NCI-H2171 (cell line): Measurements from ENCODE around the gene SHC4.
"Not testable (repeated sequence)": the region's sequence is repeated elsewhere in the genome, so short reads cannot be mapped to it uniquely, and the experiment has no call there.

Source experiments
- DNase-seq: peaks from one replicate; lab custom pipeline; 2025; lab: John Stamatoyannopoulos, UW

The SHC4 gene

GRCh38 chr15:48883699-48884098 is 80.0 kb downstream of the SHC4 start:
- DNase-seq: no peak

GRCh38 chr15:48880070-48880634 is 83.6 kb downstream of the SHC4 start:
- DNase-seq: no peak

DNA sequence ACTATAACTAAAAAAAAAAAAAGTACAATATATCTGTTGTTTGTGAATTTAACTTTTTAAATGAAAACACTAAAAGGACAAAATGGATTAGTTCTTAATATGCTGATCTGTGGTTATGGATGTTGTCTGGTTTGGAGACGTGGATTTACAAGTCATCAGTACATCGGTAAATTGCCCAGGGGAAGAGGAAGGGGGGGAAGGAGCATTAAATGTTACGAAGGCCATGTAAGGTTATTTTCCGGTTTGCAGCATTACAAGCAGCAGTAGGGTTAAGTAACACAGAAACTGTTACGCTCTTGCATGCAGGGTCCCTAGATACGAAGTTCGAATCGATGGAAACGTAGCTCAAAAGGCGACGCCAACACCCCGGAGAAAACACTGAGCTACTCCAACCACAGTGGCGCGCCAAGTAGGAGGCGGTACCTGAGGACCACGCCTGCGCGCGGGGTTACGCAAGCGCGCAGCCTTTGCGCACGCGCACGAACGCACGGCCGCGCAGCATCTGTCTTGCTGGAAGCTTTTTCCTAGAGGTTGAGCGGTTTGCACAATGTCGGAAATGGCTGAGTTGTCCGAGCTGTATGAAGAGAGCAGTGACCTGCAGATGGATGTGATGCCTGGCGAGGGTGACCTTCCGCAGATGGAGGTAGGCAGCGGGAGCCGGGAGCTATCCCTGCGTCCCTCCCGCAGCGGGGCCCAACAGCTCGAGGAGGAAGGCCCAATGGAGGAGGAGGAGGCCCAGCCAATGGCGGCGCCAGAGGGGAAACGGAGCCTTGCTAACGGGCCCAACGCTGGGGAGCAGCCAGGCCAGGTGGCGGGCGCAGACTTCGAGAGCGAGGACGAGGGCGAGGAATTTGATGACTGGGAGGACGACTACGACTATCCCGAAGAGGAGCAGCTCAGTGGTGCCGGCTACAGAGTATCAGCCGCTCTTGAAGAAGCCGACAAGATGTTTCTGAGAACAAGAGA is 85.8 kb downstream of the SHC4 start, which contains the start of gene EID1:
EID1 (plus strand) TSS at position 505 of the 966 bp plus-strand sequence; CDS start at position 548, 43 bp downstream.
- DNase-seq: peak; percentile 95

- DNase-seq: no peak
Measured at GRCh38 chr15:48876057-48876456, 87.7 kb downstream of the SHC4 start.

- DNase-seq: no peak
Measured at GRCh38 chr15:48875241-48875960, 88.3 kb downstream of the SHC4 start.

- DNase-seq: no peak
Measured at GRCh38 chr15:48872632-48873031, 91.1 kb downstream of the SHC4 start.

GRCh38 chr15:48871542-48871941 is 92.2 kb downstream of the SHC4 start:
- DNase-seq: no peak

- no peak for DNase-seq
Measured at GRCh38 chr15:48869966-48870365, 93.8 kb downstream of the SHC4 start.

DNA sequence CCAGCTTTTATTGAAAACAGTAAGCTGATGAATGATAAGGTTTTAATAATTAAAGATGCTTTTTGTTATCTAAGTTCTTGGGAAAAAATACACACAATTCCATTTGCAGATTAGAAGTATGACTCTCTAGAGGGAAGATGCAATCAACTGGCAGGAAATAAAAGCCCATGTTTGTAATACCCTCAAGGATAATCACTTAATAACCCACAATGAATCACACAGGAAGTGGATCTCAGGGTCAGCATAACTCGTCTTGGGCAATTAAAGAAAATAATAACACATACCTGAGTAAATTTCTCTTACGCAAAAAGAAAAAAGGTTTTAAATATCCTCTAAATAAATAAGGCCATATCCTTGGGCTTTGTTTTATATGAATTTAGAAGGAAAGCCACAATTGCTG is 95.2 kb downstream of the SHC4 start:
- no peak for DNase-seq

GRCh38 chr15:48868023-48868422 is 95.7 kb downstream of the SHC4 start:
- DNase-seq: no peak

GRCh38 chr15:48866141-48866563 is 97.6 kb downstream of the SHC4 start:
- DNase-seq: no peak

DNA sequence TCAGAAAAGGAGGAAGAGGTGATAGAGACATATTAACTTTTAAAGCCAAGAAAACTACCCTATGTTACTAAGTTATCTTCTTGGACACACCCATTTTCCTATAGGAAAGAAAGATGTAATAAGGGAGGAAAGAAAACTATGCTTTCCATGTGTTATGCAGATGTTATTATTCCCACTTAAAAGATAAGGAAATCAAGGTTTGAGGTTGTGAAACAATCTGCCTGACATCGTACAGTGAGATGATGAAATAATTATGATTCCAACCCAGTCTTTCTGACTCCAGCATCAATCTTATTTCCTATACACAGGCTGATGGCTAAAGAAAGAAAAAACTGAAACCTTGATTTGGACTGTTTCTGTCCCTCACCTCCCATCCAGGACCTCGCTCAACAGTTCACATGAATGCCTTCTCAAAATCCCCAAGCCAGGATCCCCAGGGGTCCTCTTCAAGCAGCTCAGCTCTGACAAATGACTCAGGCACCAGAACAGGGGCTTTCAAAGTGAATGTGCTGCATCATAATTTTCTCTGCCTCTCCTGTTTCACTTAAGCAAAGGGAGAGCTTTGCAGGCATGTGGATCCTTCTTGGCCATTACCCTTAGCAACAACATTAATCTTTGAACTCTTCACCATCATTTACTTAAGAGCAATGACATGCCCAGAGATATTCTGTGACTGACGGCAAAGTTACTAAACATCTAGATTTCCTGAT is 98.2 kb downstream of the SHC4 start:
- no peak for DNase-seq

DNA sequence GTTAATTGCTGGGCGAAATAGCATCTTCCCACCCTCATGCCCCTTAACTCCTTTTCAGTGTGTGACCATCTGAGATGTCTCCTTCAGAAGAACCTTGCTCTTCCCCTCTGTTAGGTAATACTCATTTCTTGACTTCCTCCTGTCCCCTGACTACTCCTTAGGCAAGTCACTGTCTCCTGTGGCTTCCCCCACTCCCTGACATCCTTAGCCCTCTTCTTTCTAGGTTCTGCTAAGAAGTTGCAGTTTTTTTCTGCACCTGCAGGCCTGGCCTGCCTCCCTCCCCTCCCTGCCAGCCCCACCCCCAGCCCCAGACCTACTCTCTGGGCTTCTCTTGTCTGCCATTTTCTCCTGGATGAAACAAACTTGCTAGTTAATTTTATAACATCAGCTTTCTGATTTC is 101.0 kb downstream of the SHC4 start:
- no peak for DNase-seq

GRCh38 chr15:48861813-48862431 is 101.8 kb downstream of the SHC4 start:
- DNase-seq: peak; percentile 59

GRCh38 chr15:48859426-48859825 is 104.3 kb downstream of the SHC4 start:
- DNase-seq: no peak

- DNase-seq: peak; percentile 70
Measured at GRCh38 chr15:48858401-48858800, 105.3 kb downstream of the SHC4 start.

DNA sequence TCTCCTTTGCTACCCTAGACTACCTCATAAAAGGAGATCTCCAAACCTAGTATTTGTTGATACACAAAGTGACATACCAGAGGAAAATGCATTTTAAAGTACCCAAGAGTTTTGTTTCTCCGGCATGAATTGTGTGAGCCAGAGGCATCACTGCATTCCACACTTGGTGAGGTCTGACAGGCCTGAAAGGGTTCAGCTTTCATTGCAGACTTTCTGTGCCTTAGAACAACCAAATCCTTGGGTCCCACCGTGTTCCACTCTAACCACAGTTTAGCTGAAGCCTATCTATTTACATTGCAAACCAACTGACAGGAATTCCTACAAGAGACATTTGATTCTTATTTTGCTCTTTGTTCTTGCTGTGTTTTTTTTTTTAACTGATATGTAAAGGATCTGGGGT is 106.8 kb downstream of the SHC4 start:
- DNase-seq: no peak

DNA sequence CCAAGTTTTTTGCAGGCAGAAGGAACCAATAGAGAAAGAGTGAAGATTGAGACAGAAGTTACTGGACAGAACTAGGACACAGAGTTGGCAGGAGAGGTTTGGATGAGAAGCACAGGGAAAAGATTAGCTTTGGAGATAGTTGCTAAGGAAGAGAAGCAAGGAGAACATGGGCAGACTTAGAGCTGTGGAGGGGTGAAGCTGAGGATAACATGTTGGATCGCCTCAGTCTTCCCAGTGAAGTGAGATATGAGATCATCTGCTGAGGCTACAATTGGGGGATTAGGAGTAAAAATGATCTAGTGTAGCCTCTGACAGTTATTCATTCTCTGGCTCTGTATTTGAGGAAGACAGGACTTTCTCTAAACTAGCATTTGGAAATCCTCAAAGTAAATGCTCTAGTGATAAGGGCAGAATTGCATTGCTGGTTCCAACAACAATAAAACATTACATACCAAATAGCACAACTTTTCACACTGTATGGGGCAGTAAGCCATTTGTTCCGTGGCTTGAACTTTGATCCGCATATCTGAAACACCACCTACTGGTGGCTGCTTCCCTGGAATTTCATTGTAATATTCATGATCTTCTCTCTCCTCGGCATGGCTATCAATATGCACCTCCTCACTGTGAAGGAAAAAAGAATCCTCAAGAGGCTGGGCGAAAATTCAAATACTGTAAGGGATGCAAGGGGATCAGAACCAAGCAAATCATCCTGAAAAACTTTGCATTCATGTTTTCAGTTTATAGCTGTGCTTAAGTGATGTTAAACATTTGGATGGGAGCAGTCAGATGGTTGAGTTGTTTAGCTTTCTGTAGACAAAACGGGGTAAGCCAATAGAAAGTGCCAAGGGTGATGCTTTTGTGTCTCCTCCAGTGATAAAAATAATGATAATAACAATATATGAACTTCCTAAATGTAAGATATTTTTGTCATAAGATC is 107.9 kb downstream of the SHC4 start:
- no peak for DNase-seq

DNA sequence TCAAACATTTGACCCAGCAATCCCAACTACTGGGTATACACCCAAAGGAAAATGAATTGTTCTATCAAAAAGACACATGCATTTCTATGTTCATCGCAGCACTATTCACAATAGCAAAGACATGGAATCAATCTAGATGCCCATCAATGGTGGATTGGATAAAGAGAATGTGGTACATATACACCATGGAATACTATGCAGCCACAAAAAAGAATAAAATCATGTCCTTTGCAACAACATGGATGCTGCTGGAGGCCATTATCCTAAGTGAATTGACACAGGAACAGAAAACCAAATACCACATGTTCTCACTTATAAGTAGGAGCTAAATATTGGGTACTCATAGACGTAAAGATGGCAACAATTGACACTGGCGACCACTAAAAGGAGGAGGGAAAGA is 109.3 kb downstream of the SHC4 start:
- not testable (repeated sequence) for DNase-seq

- DNase-seq: no peak
Measured at GRCh38 chr15:48851956-48852355, 111.8 kb downstream of the SHC4 start.
